B cell (primary cell): ENCODE results near the gene PLIN4.

ENCODE experiments used
- EZH2 ChIP-seq: IDR thresholded peaks from 2 replicates; pipeline ENCODE4 v1.6.1; 2012; ENCODE audit warnings: borderline replicate concordance, low read depth, mild to moderate bottlenecking, moderate library complexity, low read length; ENCODE audit not compliant: insufficient read depth, poor library complexity, severe bottlenecking
- TF ChIP-seq, protein P1 (sequence below): fragments of 200-600 bp; IDR thresholded peaks from one replicate; pipeline ENCODE4 v1.8.0; 2022; ENCODE audit warnings: antibody characterized with exemption, mild to moderate bottlenecking

- TF ChIP-seq, protein P1, sequence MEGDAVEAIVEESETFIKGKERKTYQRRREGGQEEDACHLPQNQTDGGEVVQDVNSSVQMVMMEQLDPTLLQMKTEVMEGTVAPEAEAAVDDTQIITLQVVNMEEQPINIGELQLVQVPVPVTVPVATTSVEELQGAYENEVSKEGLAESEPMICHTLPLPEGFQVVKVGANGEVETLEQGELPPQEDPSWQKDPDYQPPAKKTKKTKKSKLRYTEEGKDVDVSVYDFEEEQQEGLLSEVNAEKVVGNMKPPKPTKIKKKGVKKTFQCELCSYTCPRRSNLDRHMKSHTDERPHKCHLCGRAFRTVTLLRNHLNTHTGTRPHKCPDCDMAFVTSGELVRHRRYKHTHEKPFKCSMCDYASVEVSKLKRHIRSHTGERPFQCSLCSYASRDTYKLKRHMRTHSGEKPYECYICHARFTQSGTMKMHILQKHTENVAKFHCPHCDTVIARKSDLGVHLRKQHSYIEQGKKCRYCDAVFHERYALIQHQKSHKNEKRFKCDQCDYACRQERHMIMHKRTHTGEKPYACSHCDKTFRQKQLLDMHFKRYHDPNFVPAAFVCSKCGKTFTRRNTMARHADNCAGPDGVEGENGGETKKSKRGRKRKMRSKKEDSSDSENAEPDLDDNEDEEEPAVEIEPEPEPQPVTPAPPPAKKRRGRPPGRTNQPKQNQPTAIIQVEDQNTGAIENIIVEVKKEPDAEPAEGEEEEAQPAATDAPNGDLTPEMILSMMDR: no peak
- no peak for TF ChIP-seq EZH2
Observed at GRCh38 chr19:4519172-4519496, 848 bp upstream of the PLIN4 start.
